ENCODE results near the gene MPZ.
A peak's percentile ranks its signal among the peaks of the same experiment; 100 is the strongest.
"Not testable (repeated sequence)": the region's sequence is repeated elsewhere in the genome, so short reads cannot be mapped to it uniquely, and the experiment has no call there.

The MPZ gene

GRCh38 chr1:161299347-161299746, 10.4 kb downstream of the MPZ start:
- DNase-seq = no peak

- DNase-seq = no peak
These were observed 11.7 kb downstream of the MPZ start for GRCh38 chr1:161298116-161298515.

GRCh38 chr1:161297415-161297814, 12.4 kb downstream of the MPZ start:
- DNase-seq = no peak

- no peak for DNase-seq
These were observed 19.0 kb downstream of the MPZ start for GRCh38 chr1:161290779-161291178.

- DNase-seq = no peak
These were observed 22.2 kb downstream of the MPZ start for GRCh38 chr1:161287482-161288054.

GRCh38 chr1:161285521-161285920, 24.2 kb downstream of the MPZ start:
- no peak for DNase-seq

- no peak for DNase-seq
These were observed 24.7 kb downstream of the MPZ start for GRCh38 chr1:161285113-161285512.

- DNase-seq = no peak
These were observed 26.8 kb downstream of the MPZ start for GRCh38 chr1:161282991-161283390.

GRCh38 chr1:161274874-161275273, 34.9 kb downstream of the MPZ start:
- no peak for DNase-seq

GRCh38 chr1:161273402-161273801, 36.4 kb downstream of the MPZ start:
- no peak for DNase-seq

GRCh38 chr1:161267321-161267720, 42.4 kb downstream of the MPZ start:
- DNase-seq = peak in 1 of 2 donors; percentile 9

GRCh38 chr1:161266836-161267235, 42.9 kb downstream of the MPZ start:
- no peak for DNase-seq

- no peak for DNase-seq
These were observed 43.6 kb downstream of the MPZ start for GRCh38 chr1:161266202-161266601.

GRCh38 chr1:161265305-161265704, 44.5 kb downstream of the MPZ start:
- DNase-seq = no peak

- DNase-seq = peak in 1 of 2 donors; percentile 4
These were observed 48.2 kb downstream of the MPZ start for GRCh38 chr1:161261261-161262235.

GRCh38 chr1:161260376-161261260, 49.1 kb downstream of the MPZ start:
- no peak for DNase-seq

GRCh38 chr1:161259765-161260164, 50.0 kb downstream of the MPZ start:
- DNase-seq = no peak

GRCh38 chr1:161259345-161259702, 50.4 kb downstream of the MPZ start:
- DNase-seq = no peak

- peak; percentile 22 to 27 for DNase-seq
These were observed 51.1 kb downstream of the MPZ start, which contains the start of gene PCP4L1 for GRCh38 chr1:161258439-161259344. TSS of gene PCP4L1 (plus strand) at chr1:161258745. CDS start at chr1:161258975, 230 bp downstream.

- not testable (repeated sequence) for DNase-seq
These were observed 52.7 kb downstream of the MPZ start for GRCh38 chr1:161257109-161257508.

- DNase-seq = not testable (repeated sequence)
These were observed 53.7 kb downstream of the MPZ start for GRCh38 chr1:161255955-161256520.

- DNase-seq = not testable (repeated sequence)
These were observed 54.5 kb downstream of the MPZ start for GRCh38 chr1:161255302-161255701.
